B cell (primary cell): ENCODE measurements around the gene LMO1. TPM values are rescaled to one million over a fixed set of nuclear protein-coding genes. Genes with fewer than 3 reads are reported as not detected.

Source experiments
- ATAC-seq: fragments of 200-7000 bp; cut with Tn5 transposase; one replicate; pipeline ENCODE4 v1.10.0; 2021; ENCODE audit warnings: low read depth, mild to moderate bottlenecking, moderate number of reproducible peaks, moderate library complexity
- CTCF ChIA-PET: fragments of 350-600 bp; sonication (Branson Sonifier 250); formaldehyde crosslinking; loops from one replicate; lab custom pipeline; 2021; ENCODE audit warnings: antibody characterized with exemption, inconsistent platforms; lab: Charles Lee
- POLR2A ChIA-PET: fragments of 350-600 bp; sonication (Branson Sonifier 250); formaldehyde crosslinking; loops from one replicate; lab custom pipeline; 2021; ENCODE audit warnings: antibody characterized with exemption; lab: Charles Lee
- DNase-seq: peaks from one replicate; pipeline ENCODE4 v3.0.0; 2013
- H2AFZ ChIP-seq: 2 replicates; pipeline ENCODE4 v1.6.1; 2012; ENCODE audit warnings: mild to moderate bottlenecking, low read depth, low read length; ENCODE audit not compliant: insufficient read depth, poor library complexity, severe bottlenecking
- H3K27ac ChIP-seq, 2 donors: 1 replicate in 1 of 2; 2 replicates in 1 of 2; pipeline ENCODE4 v1.5.1; 2012 to 2013; ENCODE audit warnings: low read length in 2 of 2, mild to moderate bottlenecking in 2 of 2, moderate library complexity in 1 of 2
- H3K27me3 ChIP-seq, 4 experiments: fragments of 200-600 bp in 1 of 4; sonication (generic) in 1 of 4; replicated peaks in 1 of 4; 1 replicate in 2 of 4; 2 replicates in 2 of 4; pipeline versions ENCODE4 v1.6.1 to v1.7.0; 2013 to 2016; ENCODE audit warnings: low read length in 3 of 4, mild to moderate bottlenecking in 2 of 4, mixed read lengths in 1 of 4, moderate library complexity in 1 of 4; ENCODE audit not compliant: insufficient read depth in 4 of 4, control insufficient read depth in 3 of 4; ENCODE audit errors: control extremely low read depth in 1 of 4
- H3K36me3 ChIP-seq, 2 experiments: replicated peaks in 1 of 2; 1 replicate in 1 of 2; 2 replicates in 1 of 2; pipeline versions ENCODE4 v1.6.1 to v1.7.1; 2013; ENCODE audit warnings: low read length in 1 of 2; ENCODE audit not compliant: insufficient read depth in 2 of 2, control insufficient read depth in 1 of 2; ENCODE audit errors: control extremely low read depth in 1 of 2, extremely low read depth in 1 of 2
- H3K4me1 ChIP-seq, 2 donors: fragments of 200-600 bp in 1 of 2; sonication (generic) in 1 of 2; 1 replicate in 1 of 2; 2 replicates in 1 of 2; pipeline versions ENCODE4 v1.5.1 to v1.6.1; 2013 to 2017; ENCODE audit warnings: low read length in 2 of 2; ENCODE audit not compliant: control insufficient read depth in 2 of 2, insufficient read depth in 2 of 2
- H3K4me2 ChIP-seq: replicated peaks from 2 replicates; pipeline ENCODE3; 2012; ENCODE audit warnings: mild to moderate bottlenecking, low read depth, low read length; ENCODE audit not compliant: poor library complexity, severe bottlenecking
- H3K4me3 ChIP-seq, 5 experiments: fragments of 200-600 bp in 1 of 5; sonication (generic) in 1 of 5; 1 replicate in 3 of 5; 2 replicates in 2 of 5; pipeline versions ENCODE4 v1.5.1 to v1.7.0; 2011 to 2016; ENCODE audit warnings: low read length in 4 of 5, mild to moderate bottlenecking in 4 of 5, low read depth in 2 of 5, control low read depth in 1 of 5, moderate library complexity in 1 of 5; ENCODE audit not compliant: insufficient read depth in 1 of 5; ENCODE audit errors: control extremely low read depth in 1 of 5, extremely low read depth in 1 of 5
- H3K79me2 ChIP-seq: fragments of 200-600 bp; sonication (generic); one replicate; pipeline ENCODE4 v1.6.0; 2016; ENCODE audit warnings: low read length; ENCODE audit not compliant: control insufficient read depth, insufficient read depth
- H3K9ac ChIP-seq: fragments of 200-600 bp; sonication (generic); 2 replicates; pipeline ENCODE4 v1.6.1; 2017; ENCODE audit warnings: mild to moderate bottlenecking, low read length, moderate library complexity
- H3K9me3 ChIP-seq, 3 donors: one replicate each; pipeline versions ENCODE4 v1.6.1 to v1.7.1; 2013; ENCODE audit warnings: low read length in 2 of 3; ENCODE audit not compliant: control insufficient read depth in 2 of 3, insufficient read depth in 1 of 3; ENCODE audit errors: control extremely low read depth in 1 of 3
- H4K20me1 ChIP-seq: 2 replicates; pipeline ENCODE4 v1.6.0; 2012; ENCODE audit warnings: mild to moderate bottlenecking, low read length; ENCODE audit not compliant: insufficient read depth, control insufficient read depth, poor library complexity, severe bottlenecking
- H3K27ac Mint-ChIP-seq: one replicate; pipeline ENCODE4 v1.8.0; 2021; ENCODE audit warnings: mixed read lengths
- H3K27me3 Mint-ChIP-seq: one replicate; pipeline ENCODE4 v1.8.0; 2021; ENCODE audit warnings: mixed read lengths
- H3K4me1 Mint-ChIP-seq: one replicate; pipeline ENCODE4 v1.8.0; 2021; ENCODE audit warnings: mixed read lengths
- H3K4me3 Mint-ChIP-seq: one replicate; pipeline ENCODE4 v1.8.0; 2021; ENCODE audit warnings: mixed read lengths
- H3K9me3 Mint-ChIP-seq: one replicate; pipeline ENCODE4 v1.8.0; 2022; ENCODE audit warnings: mixed read lengths; ENCODE audit not compliant: insufficient read depth
- EZH2 ChIP-seq: IDR thresholded peaks from 2 replicates; pipeline ENCODE4 v1.6.1; 2012; ENCODE audit warnings: borderline replicate concordance, low read depth, mild to moderate bottlenecking, moderate library complexity, low read length; ENCODE audit not compliant: insufficient read depth, poor library complexity, severe bottlenecking
- WGBS: methylation state at CpG from one replicate; pipeline ENCODE4 v1.1.5; 2013; ENCODE audit warnings: missing lambda C conversion rate; ENCODE audit not compliant: insufficient coverage; 5-methylcytosine and 5-hydroxymethylcytosine counted together
- intact Hi-C: fragments of 100-400 bp; cut with micrococcal nuclease; formaldehyde crosslinking; loops from one replicate; pipeline ENCODE4 v1.10.0; 2022
- polyA plus RNA-seq: library from polyadenylated mRNA; depleted of rRNA; stranded (reverse); fragments of >200 nt; gene quantifications from 2 replicates; pipeline ENCODE4 v1.2.3, GENCODE V29; 2012
- total RNA-seq, 2 donors: library from RNA; stranded (reverse); fragments of 120-200 nt in 1 of 2; gene quantifications; 1 replicate in 1 of 2; 2 replicates in 1 of 2; pipeline versions ENCODE4 v1.2.3 to v1.2.4, GENCODE V29; 2013 to 2022
- TF ChIP-seq, protein P1 (sequence below): fragments of 200-600 bp; IDR thresholded peaks from one replicate; pipeline ENCODE4 v1.8.0; 2022; ENCODE audit warnings: antibody characterized with exemption, mild to moderate bottlenecking

Gene LMO1
- total and polyA plus RNA-seq, 2 donors (not counting 1 experiment from before 2014, with no cell fraction given): 0.22 TPM; not detected in 1

- no peaks in the 10 kb centered on the region for H4K20me1 ChIP-seq
- no peak overlapping the region for H3K9ac ChIP-seq
- H3K36me3 ChIP-seq: no peaks in the 10 kb centered on the region
- no peak for DNase-seq
- no peak overlapping the region for H3K4me2 ChIP-seq
- Mint-ChIP-seq H3K9me3 (no peaks in the 10 kb centered on the region), H3K4me1 (no peaks in the 10 kb centered on the region), H3K27ac (no peak overlapping the region), H3K4me3 (no peak overlapping the region), H3K27me3 (peaks cover 6% of the 10 kb centered on the region)
- no peaks in the 10 kb centered on the region for H3K4me1 ChIP-seq
- intact Hi-C loops: no loop called here
- H3K9me3 ChIP-seq: no peaks in the 10 kb centered on the region
- TF ChIP-seq, protein P1, sequence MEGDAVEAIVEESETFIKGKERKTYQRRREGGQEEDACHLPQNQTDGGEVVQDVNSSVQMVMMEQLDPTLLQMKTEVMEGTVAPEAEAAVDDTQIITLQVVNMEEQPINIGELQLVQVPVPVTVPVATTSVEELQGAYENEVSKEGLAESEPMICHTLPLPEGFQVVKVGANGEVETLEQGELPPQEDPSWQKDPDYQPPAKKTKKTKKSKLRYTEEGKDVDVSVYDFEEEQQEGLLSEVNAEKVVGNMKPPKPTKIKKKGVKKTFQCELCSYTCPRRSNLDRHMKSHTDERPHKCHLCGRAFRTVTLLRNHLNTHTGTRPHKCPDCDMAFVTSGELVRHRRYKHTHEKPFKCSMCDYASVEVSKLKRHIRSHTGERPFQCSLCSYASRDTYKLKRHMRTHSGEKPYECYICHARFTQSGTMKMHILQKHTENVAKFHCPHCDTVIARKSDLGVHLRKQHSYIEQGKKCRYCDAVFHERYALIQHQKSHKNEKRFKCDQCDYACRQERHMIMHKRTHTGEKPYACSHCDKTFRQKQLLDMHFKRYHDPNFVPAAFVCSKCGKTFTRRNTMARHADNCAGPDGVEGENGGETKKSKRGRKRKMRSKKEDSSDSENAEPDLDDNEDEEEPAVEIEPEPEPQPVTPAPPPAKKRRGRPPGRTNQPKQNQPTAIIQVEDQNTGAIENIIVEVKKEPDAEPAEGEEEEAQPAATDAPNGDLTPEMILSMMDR: no peak
- TF ChIP-seq EZH2: no peak
- ChIA-PET POLR2A (no interaction called here), CTCF (no interaction called here)
- H3K79me2 ChIP-seq: no peaks in the 10 kb centered on the region
- H3K27me3 ChIP-seq: no peaks in the 10 kb centered on the region
- no peak overlapping the region for H3K27ac ChIP-seq
- H2AFZ ChIP-seq: no peak overlapping the region
- ATAC-seq: no peak
- WGBS: 86% methylated on average over 5 of the region's 7 CpGs
- H3K4me3 ChIP-seq: no peak overlapping the region
These were observed 29.5 kb upstream of the LMO1 start for GRCh38 chr11:8293171-8293570.

GRCh38 chr11:8292351-8292750 is 28.7 kb upstream of the LMO1 start:
- Histone ChIP-seq H3K36me3 (no peaks in the 10 kb centered on the region), H3K79me2 (no peaks in the 10 kb centered on the region), H4K20me1 (no peaks in the 10 kb centered on the region), H3K4me2 (no peak overlapping the region), H3K4me3 (no peak overlapping the region), H3K9me3 (no peaks in the 10 kb centered on the region), H3K27me3 (no peaks in the 10 kb centered on the region), H3K4me1 (no peaks in the 10 kb centered on the region), H2AFZ (no peak overlapping the region), H3K9ac (no peak overlapping the region), H3K27ac (no peak overlapping the region)
- POLR2A ChIA-PET: no interaction called here
- DNase-seq (no peak), ATAC-seq (no peak)
- intact Hi-C loops: no loop called here
- TF ChIP-seq EZH2: no peak
- TF ChIP-seq, protein P1: no peak
- Mint-ChIP-seq H3K9me3 (no peaks in the 10 kb centered on the region), H3K4me1 (no peaks in the 10 kb centered on the region), H3K27ac (no peak overlapping the region), H3K4me3 (no peak overlapping the region), H3K27me3 (no peaks in the 10 kb centered on the region)
- 95% methylated on average over 10 of the region's 10 CpGs for WGBS
- CTCF ChIA-PET: no interaction called here
